ENCODE data around the gene KIRREL3.

DNA sequence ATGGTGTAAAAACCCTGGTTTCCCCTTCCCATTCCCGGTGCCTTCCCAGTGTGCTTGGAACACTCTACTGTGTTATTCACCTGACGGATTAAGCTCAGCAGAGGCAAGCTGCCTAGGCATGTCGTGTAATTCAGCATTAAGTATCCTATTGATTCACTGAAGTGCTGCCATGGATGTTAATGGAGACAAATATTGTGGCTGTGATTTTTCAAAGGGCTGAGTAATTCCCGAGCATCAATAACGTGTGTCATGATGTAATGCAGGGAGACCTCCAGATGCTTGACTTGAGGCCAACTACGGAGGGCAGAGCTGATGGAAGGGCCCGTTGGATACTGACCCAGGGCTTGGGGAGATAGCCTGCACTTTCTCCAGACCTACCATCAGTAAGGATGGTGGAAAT is 376.1 kb downstream of the KIRREL3 start:
- TF ChIP-seq, protein P1, sequence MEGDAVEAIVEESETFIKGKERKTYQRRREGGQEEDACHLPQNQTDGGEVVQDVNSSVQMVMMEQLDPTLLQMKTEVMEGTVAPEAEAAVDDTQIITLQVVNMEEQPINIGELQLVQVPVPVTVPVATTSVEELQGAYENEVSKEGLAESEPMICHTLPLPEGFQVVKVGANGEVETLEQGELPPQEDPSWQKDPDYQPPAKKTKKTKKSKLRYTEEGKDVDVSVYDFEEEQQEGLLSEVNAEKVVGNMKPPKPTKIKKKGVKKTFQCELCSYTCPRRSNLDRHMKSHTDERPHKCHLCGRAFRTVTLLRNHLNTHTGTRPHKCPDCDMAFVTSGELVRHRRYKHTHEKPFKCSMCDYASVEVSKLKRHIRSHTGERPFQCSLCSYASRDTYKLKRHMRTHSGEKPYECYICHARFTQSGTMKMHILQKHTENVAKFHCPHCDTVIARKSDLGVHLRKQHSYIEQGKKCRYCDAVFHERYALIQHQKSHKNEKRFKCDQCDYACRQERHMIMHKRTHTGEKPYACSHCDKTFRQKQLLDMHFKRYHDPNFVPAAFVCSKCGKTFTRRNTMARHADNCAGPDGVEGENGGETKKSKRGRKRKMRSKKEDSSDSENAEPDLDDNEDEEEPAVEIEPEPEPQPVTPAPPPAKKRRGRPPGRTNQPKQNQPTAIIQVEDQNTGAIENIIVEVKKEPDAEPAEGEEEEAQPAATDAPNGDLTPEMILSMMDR (conservative IDR thresholded peaks at IDR 0.05), result no peak
- TF ChIP-seq EZH2 (IDR thresholded peaks at IDR 0.05; ENCODE audit: low read depth), result no peak
